ENCODE results near the gene ZNF558.

DNA sequence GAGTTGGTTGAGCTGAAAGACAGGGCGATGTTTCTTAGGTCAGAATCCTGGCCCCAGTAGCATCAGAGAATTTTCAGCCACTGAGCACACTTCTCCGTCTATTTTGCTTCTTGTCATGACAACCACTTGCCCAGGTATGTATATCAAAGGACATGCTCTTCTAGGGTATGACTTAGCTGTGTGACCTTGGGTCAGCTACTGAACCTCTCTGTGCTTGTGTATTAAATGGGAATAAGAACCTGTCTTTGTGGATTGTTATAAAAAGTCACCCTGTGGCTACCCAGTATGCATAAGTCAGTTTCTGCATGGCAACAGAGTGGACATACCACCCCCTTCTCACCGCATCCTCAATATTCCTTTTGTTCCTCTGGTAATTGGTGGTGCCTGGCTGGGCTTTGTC, 26.2 kb upstream of the ZNF558 start:
- no peak for TF ChIP-seq POLR2A (IDR thresholded peaks at IDR 0.05)
- TF ChIP-seq, protein P1, sequence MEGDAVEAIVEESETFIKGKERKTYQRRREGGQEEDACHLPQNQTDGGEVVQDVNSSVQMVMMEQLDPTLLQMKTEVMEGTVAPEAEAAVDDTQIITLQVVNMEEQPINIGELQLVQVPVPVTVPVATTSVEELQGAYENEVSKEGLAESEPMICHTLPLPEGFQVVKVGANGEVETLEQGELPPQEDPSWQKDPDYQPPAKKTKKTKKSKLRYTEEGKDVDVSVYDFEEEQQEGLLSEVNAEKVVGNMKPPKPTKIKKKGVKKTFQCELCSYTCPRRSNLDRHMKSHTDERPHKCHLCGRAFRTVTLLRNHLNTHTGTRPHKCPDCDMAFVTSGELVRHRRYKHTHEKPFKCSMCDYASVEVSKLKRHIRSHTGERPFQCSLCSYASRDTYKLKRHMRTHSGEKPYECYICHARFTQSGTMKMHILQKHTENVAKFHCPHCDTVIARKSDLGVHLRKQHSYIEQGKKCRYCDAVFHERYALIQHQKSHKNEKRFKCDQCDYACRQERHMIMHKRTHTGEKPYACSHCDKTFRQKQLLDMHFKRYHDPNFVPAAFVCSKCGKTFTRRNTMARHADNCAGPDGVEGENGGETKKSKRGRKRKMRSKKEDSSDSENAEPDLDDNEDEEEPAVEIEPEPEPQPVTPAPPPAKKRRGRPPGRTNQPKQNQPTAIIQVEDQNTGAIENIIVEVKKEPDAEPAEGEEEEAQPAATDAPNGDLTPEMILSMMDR (IDR thresholded peaks at IDR 0.05) = no peak

Measured in uterus (tissue), 2 donors.